ENCODE data around the gene CHMP4B. TPM values are rescaled to one million over a fixed set of nuclear protein-coding genes. Genes with fewer than 3 reads are reported as not detected.

Gene CHMP4B
- polyA plus RNA-seq, 1 of the 3 experiments (the other 2 are of a cell fraction), result 123 TPM

- over 99% methylated on average over 19 of the region's 19 CpGs for WGBS (ENCODE audit: low lambda C conversion rate)
- Histone ChIP-seq H3K79me2 (ENCODE audit: insufficient read depth) (peaks cover 70% of the 10 kb centered on the region), H2AFZ (ENCODE audit: low read depth) (no peak overlapping the region), H3K4me3 (ENCODE audit: low read depth in 2 of 2, low read length in 1 of 2) (no peak overlapping the region), H3K36me3 (replicated peaks in 1 of 2; ENCODE audit: control insufficient read depth in 1 of 2, insufficient read depth in 2 of 2, low read length in 1 of 2) (peaks cover 8 to 32% of the 10 kb centered on the region in 2 experiments), H3K4me1 (ENCODE audit: control insufficient read depth in 1 of 2, insufficient read depth in 2 of 2, low read depth in 1 of 2, low read length in 1 of 2) (peaks cover 8 to 21% of the 10 kb centered on the region in 2 experiments; a peak in 3 of 4 replicates), H4K20me1 (ENCODE audit: insufficient read depth) (peaks cover 68% of the 10 kb centered on the region), H3K27me3 (ENCODE audit: insufficient read depth) (no peaks in the 10 kb centered on the region), H3K4me2 (no peak overlapping the region), H3F3A (replicated peaks; ENCODE audit: insufficient read depth) (peaks cover under 1% of the 10 kb centered on the region), H3K9ac (no peak overlapping the region), H3K9me2 (no peaks in the 10 kb centered on the region), H3K27ac (ENCODE audit: low read depth in 2 of 2, low read length in 1 of 2) (no peak overlapping the region), H3K9me3 (no peaks in the 10 kb centered on the region)
- CTCF ChIA-PET, result interaction anchor here (0.9 to 1.3 kb wide), 2 partner anchors 9 to 10 kb away, joined by 3 read pairs; no protein-coding TSS in a partner anchor
- POLR2A ChIA-PET, result no interaction called here
- DNase-seq, result no peak
- TF ChIP-seq CTCF (IDR thresholded peaks at IDR 0.05) (no peak), USF1 (IDR thresholded peaks at IDR 0.05; ENCODE audit: borderline replicate concordance, low read depth) (no peak), POLR2AphosphoS5 (IDR thresholded peaks at IDR 0.05; ENCODE audit: low read depth, low read length) (no peak), NFIC (IDR thresholded peaks at IDR 0.05; ENCODE audit: borderline replicate concordance) (no peak), MXI1 (IDR thresholded peaks at IDR 0.05; ENCODE audit: low read depth, low read length) (no peak), FOXM1 (IDR thresholded peaks at IDR 0.05; ENCODE audit: low read depth) (no peak), REST (IDR thresholded peaks at IDR 0.05; ENCODE audit: low read depth, low read length) (no peak), SIN3A (IDR thresholded peaks at IDR 0.05; ENCODE audit: borderline replicate concordance, low read depth, low read length) (no peak)
Measured at GRCh38 chr20:33848391-33848790, 37.2 kb downstream of the CHMP4B start.

- POLR2A ChIA-PET, result interaction anchor here (1.4 kb wide), 1 partner anchor 11 kb away, joined by 3 read pairs; no protein-coding TSS in a partner anchor
- no peak overlapping the region for H2AFZ ChIP-seq (ENCODE audit: low read depth)
- peaks cover 56% of the 10 kb centered on the region for H3K79me2 ChIP-seq (ENCODE audit: insufficient read depth)
- peaks cover 51% of the 10 kb centered on the region for H4K20me1 ChIP-seq (ENCODE audit: insufficient read depth)
- H3K9me3 ChIP-seq, result no peaks in the 10 kb centered on the region
- H3F3A ChIP-seq (replicated peaks; ENCODE audit: insufficient read depth), result no peaks in the 10 kb centered on the region
- 96% methylated on average over 3 of the region's 3 CpGs for WGBS (ENCODE audit: low lambda C conversion rate)
- CTCF ChIA-PET, result interaction anchor here (0.9 to 4.3 kb wide), 7 partner anchors 9 to 279 kb away, joined by 3 to 19 read pairs (median 5); no protein-coding TSS in a partner anchor
- H3K27me3 ChIP-seq (ENCODE audit: insufficient read depth), result no peaks in the 10 kb centered on the region
- H3K4me2 ChIP-seq, result no peak overlapping the region
- no peak overlapping the region for H3K27ac ChIP-seq (ENCODE audit: low read depth in 2 of 2, low read length in 1 of 2)
- no peak overlapping the region for H3K9ac ChIP-seq
- peaks cover 0 to 15% of the 10 kb centered on the region in 2 experiments; a peak in 2 of 4 replicates for H3K4me1 ChIP-seq (ENCODE audit: control insufficient read depth in 1 of 2, insufficient read depth in 2 of 2, low read depth in 1 of 2, low read length in 1 of 2)
- no peak overlapping the region for H3K4me3 ChIP-seq (ENCODE audit: low read depth in 2 of 2, low read length in 1 of 2)
- peaks cover 8 to 45% of the 10 kb centered on the region in 2 experiments for H3K36me3 ChIP-seq (replicated peaks in 1 of 2; ENCODE audit: control insufficient read depth in 1 of 2, insufficient read depth in 2 of 2, low read length in 1 of 2)
- no peak for DNase-seq
- no peaks in the 10 kb centered on the region for H3K9me2 ChIP-seq
- TF ChIP-seq JUND (IDR thresholded peaks at IDR 0.05) (no peak), RCOR1 (IDR thresholded peaks at IDR 0.05; ENCODE audit: low read length) (no peak), REST (IDR thresholded peaks at IDR 0.05; ENCODE audit: low read depth, low read length) (no peak), RAD21 (IDR thresholded peaks at IDR 0.05; ENCODE audit: low read length) (no peak), FOSL2 (IDR thresholded peaks at IDR 0.05; ENCODE audit: borderline replicate concordance, low read depth) (no peak), ZBTB33 (IDR thresholded peaks at IDR 0.05; ENCODE audit: borderline replicate concordance, low read depth) (no peak), MXI1 (IDR thresholded peaks at IDR 0.05; ENCODE audit: low read depth, low read length) (no peak), TEAD4 (IDR thresholded peaks at IDR 0.05; ENCODE audit: borderline replicate concordance, insufficient read depth) (no peak)
Measured at GRCh38 chr20:33850159-33850558, 39.0 kb downstream of the CHMP4B start.

Data from SK-N-SH (cell line).